Uterus (tissue), 4 donors: ENCODE data around the gene NEUROD4. TPM values are rescaled to one million over a fixed set of nuclear protein-coding genes. Genes with fewer than 3 reads are reported as not detected.

Experiments used
- DNase-seq, 2 donors: peaks; one replicate each; pipeline ENCODE4 v3.0.0-alpha.2; 2019 to 2020
- H3K27ac ChIP-seq, 2 donors: fragments of 200-600 bp; sonication (generic); 1 replicate in 1 of 2; 2 replicates in 1 of 2; pipeline ENCODE4 v1.5.1; 2016 to 2018
- H3K27me3 ChIP-seq, 2 donors: fragments of 200-600 bp; sonication (generic); one replicate each; pipeline ENCODE4 v1.5.1; 2018 to 2019; ENCODE audit warnings: control low read depth in 1 of 2
- H3K36me3 ChIP-seq, 2 donors: fragments of 200-600 bp; sonication (generic); one replicate each; pipeline ENCODE4 v1.5.1; 2019; ENCODE audit warnings: control low read depth in 1 of 2
- H3K4me1 ChIP-seq, 2 donors: fragments of 200-600 bp; sonication (generic); one replicate each; pipeline ENCODE4 v1.5.1; 2018 to 2019; ENCODE audit warnings: control low read depth in 1 of 2
- H3K4me3 ChIP-seq, 2 donors: fragments of 200-600 bp; sonication (generic); 1 replicate in 1 of 2; 2 replicates in 1 of 2; pipeline ENCODE4 v1.5.1; 2018 to 2019; ENCODE audit warnings: mild to moderate bottlenecking in 1 of 2
- H3K9me3 ChIP-seq, 2 donors: fragments of 200-600 bp; sonication (generic); one replicate each; pipeline ENCODE4 v1.5.1; 2019; ENCODE audit warnings: control low read depth in 1 of 2
- POLR2A ChIP-seq, 2 donors: fragments of 450-650 bp; IDR thresholded peaks; one replicate each; pipeline ENCODE4 v1.6.1; 2016; ENCODE audit warnings: antibody characterized with exemption in 2 of 2, mild to moderate bottlenecking in 1 of 2, moderate library complexity in 1 of 2
- intact Hi-C: fragments of 100-400 bp; cut with DNase I; formaldehyde crosslinking; loops from one replicate; pipeline ENCODE4 v1.15.1; 2023; ENCODE audit warnings: low total_unique reads
- total RNA-seq, 4 donors: library from RNA; depleted of rRNA in 3 of 4; stranded (reverse); fragments of >200 nt in 3 of 4; gene quantifications; one replicate each; pipeline versions ENCODE4 v1.1.0 to v1.2.4, GENCODE V29; 2014 to 2023
- TF ChIP-seq, protein P1 (sequence below), 4 experiments: fragments of 200-600 bp in 2 of 4; fragments of 450-650 bp in 2 of 4; sonication (generic) in 2 of 4; IDR thresholded peaks; one replicate each; pipeline ENCODE4 v1.5.1; 2016 to 2019; ENCODE audit warnings: antibody characterized with exemption in 4 of 4, mild to moderate bottlenecking in 2 of 4, moderate library complexity in 1 of 4
- donor health status: DM: yes; HTN: yes; CAD: no.

NEUROD4 gene
- total RNA-seq, 4 donors from 2014 or later, result not detected

DNA sequence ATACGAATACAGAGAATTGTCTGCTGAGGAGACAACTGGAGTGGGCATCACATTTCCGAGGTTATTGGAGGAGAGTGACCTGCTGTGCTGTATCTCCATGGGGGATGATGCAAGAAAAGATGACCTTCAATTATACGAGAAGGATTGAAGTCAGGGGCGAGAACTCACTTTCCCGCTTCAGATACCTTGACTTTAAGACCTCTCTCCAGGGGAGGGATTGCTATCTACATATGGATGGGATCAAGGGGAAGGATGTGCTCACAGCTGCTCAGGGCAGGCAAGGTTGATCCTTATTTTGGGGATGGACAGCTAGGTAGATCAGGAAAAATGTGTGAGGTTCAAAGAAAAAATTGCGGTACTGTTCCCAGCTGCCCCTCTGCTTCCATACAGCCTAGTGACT is 24.4 kb downstream of the NEUROD4 start:
- H3K36me3 ChIP-seq, result no peaks in the 10 kb centered on the region
- H3K27me3 ChIP-seq, result no peaks in the 10 kb centered on the region
- intact Hi-C loops, result no loop called here
- no peaks in the 10 kb centered on the region for H3K9me3 ChIP-seq
- no peaks in the 10 kb centered on the region for H3K4me1 ChIP-seq
- DNase-seq, result no peak
- no peak overlapping the region for H3K4me3 ChIP-seq
- no peak overlapping the region for H3K27ac ChIP-seq
- TF ChIP-seq POLR2A (IDR thresholded peaks at IDR 0.05), result no peak
- TF ChIP-seq, protein P1, sequence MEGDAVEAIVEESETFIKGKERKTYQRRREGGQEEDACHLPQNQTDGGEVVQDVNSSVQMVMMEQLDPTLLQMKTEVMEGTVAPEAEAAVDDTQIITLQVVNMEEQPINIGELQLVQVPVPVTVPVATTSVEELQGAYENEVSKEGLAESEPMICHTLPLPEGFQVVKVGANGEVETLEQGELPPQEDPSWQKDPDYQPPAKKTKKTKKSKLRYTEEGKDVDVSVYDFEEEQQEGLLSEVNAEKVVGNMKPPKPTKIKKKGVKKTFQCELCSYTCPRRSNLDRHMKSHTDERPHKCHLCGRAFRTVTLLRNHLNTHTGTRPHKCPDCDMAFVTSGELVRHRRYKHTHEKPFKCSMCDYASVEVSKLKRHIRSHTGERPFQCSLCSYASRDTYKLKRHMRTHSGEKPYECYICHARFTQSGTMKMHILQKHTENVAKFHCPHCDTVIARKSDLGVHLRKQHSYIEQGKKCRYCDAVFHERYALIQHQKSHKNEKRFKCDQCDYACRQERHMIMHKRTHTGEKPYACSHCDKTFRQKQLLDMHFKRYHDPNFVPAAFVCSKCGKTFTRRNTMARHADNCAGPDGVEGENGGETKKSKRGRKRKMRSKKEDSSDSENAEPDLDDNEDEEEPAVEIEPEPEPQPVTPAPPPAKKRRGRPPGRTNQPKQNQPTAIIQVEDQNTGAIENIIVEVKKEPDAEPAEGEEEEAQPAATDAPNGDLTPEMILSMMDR (IDR thresholded peaks at IDR 0.05), result no peak

DNA sequence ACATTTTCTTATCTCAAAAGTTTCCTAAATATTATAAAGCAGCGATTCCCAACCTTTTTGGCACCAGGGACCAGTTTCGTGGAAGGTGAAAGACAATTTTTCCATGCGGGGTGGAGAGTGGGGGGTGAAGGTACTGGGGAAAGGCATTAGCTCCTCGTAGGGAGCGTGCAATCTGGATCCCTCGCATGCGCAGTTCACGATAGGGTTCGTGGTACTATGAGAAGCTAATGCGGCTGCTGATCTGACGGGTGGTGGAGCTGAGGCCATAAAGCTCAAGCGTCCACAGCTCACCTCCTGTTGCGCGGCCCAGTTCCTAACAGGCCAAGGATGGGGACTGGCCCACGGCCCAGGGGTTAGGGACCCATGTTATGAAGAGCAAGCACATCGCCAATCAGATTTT is 29.9 kb downstream of the NEUROD4 start:
- intact Hi-C loops, result no loop called here
- TF ChIP-seq POLR2A (IDR thresholded peaks at IDR 0.05), result no peak
- TF ChIP-seq, protein P1 (IDR thresholded peaks at IDR 0.05), result no peak

GRCh38 chr12:55051197-55051947 is 31.6 kb downstream of the NEUROD4 start:
- no peak for DNase-seq
- no peaks in the 10 kb centered on the region for H3K9me3 ChIP-seq
- no peaks in the 10 kb centered on the region for H3K27me3 ChIP-seq
- H3K4me1 ChIP-seq, result no peaks in the 10 kb centered on the region
- no peak overlapping the region for H3K4me3 ChIP-seq
- TF ChIP-seq, protein P1 (IDR thresholded peaks at IDR 0.05), result no peak
- TF ChIP-seq POLR2A (IDR thresholded peaks at IDR 0.05), result no peak
- H3K36me3 ChIP-seq, result no peaks in the 10 kb centered on the region
- no peak overlapping the region for H3K27ac ChIP-seq
- intact Hi-C loops, result no loop called here

More for the DNA sequence above, 29.9 kb downstream of the NEUROD4 start:
- Histone ChIP-seq H3K4me3 (no peak overlapping the region), H3K36me3 (no peaks in the 10 kb centered on the region), H3K27me3 (no peaks in the 10 kb centered on the region), H3K4me1 (no peaks in the 10 kb centered on the region), H3K27ac (no peak overlapping the region), H3K9me3 (no peaks in the 10 kb centered on the region)
- DNase-seq, result no peak

DNA sequence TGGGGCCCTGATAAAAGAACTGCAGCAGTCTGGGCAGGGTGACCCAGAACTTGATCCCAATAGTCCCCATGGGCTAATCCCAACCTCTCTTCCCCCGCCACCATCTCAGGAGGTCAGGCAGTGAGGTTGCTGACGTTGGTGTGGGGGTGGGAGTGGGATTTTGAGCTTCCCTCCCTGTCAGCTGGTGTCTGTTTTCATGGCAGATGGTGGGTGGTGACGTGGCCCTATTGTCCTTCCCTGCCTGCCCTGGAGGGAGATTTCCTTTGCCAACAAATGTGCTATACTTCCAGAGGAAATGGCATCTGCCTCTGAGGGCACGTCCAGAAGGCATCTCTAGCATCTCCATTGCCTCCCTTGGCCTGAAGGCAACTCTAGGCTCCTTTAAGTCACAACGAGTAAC is 37.7 kb downstream of the NEUROD4 start:
- no peak overlapping the region for H3K27ac ChIP-seq
- TF ChIP-seq POLR2A (IDR thresholded peaks at IDR 0.05), result no peak
- TF ChIP-seq, protein P1 (IDR thresholded peaks at IDR 0.05), result no peak
- H3K4me3 ChIP-seq, result no peak overlapping the region
- H3K36me3 ChIP-seq, result no peaks in the 10 kb centered on the region
- no peaks in the 10 kb centered on the region for H3K9me3 ChIP-seq
- DNase-seq, result no peak
- intact Hi-C loops, result no loop called here
- no peaks in the 10 kb centered on the region for H3K27me3 ChIP-seq
- H3K4me1 ChIP-seq, result no peaks in the 10 kb centered on the region

- H3K36me3 ChIP-seq, result no peaks in the 10 kb centered on the region
- intact Hi-C loops, result no loop called here
Measured at GRCh38 chr12:55058082-55058481, 38.3 kb downstream of the NEUROD4 start.

More at GRCh38 chr12:55058082-55058481, 38.3 kb downstream of the NEUROD4 start:
- Histone ChIP-seq H3K27ac (no peak overlapping the region), H3K4me1 (no peaks in the 10 kb centered on the region), H3K27me3 (no peaks in the 10 kb centered on the region), H3K9me3 (no peaks in the 10 kb centered on the region), H3K4me3 (no peak overlapping the region)
- DNase-seq, result no peak
- TF ChIP-seq, protein P1 (IDR thresholded peaks at IDR 0.05), result no peak
- TF ChIP-seq POLR2A (IDR thresholded peaks at IDR 0.05), result no peak
